Loucy (cell line): Measurements from ENCODE around the gene ARL5B.

Experiments
- CTCF ChIP-seq: fragments of 200-600 bp; sonication (generic); conservative IDR thresholded peaks from 2 replicates; pipeline ENCODE4 v1.5.1; 2014; ENCODE audit warnings: mild to moderate bottlenecking, antibody characterized with exemption, low read length
- EZH2phosphoT487 ChIP-seq: fragments of 200-600 bp; IDR thresholded peaks from 2 replicates; pipeline ENCODE4 v1.6.1; 2018; ENCODE audit warnings: antibody characterized with exemption, mild to moderate bottlenecking, moderate library complexity, borderline replicate concordance

- TF ChIP-seq CTCF, result no peak
- no peak for TF ChIP-seq EZH2phosphoT487
Observed at GRCh38 chr10:18656724-18657123, 2.5 kb upstream of the ARL5B start.
